Raji (cell line): ENCODE results near the gene GTPBP2.

Experiments used
- POLR2A ChIP-seq: IDR thresholded peaks from 2 replicates; pipeline ENCODE4 v1.6.1; 2011; ENCODE audit warnings: low read depth, low read length, control low read depth; ENCODE audit not compliant: insufficient read depth

Gene GTPBP2

DNA sequence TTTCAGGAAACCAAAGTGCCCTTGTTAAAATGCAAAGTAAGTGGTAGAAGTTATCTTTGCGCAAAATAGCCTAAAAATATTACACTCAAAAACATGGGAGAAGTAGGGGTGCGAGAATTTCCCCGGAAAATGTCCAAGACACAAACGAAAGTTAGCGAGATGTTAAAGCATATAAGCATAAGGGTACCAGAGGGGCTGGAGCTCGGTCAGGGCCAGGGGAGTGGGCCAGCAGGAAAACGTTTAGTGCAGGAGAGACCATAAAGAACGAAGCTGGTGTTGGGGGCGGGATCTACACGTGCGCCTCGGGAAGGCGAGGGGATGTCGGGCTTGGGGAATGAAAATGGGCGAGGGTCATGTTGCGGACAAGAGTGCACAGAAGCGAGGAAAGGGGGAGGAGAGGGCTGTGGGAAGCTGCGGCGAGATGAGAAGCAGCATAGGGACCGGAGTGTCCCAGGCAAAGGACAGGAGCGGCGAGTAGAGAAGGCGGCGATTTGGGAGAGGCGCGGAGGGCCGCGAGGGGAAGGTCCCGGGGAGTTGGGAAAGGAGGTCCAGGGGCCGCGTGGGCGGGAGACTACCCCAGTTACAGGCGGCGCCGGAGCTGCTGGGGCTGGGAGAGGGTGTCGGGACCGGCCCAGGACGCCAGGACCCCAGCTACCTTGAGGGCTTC, 53.8 kb downstream of the GTPBP2 start:
- no peak for TF ChIP-seq POLR2A

DNA sequence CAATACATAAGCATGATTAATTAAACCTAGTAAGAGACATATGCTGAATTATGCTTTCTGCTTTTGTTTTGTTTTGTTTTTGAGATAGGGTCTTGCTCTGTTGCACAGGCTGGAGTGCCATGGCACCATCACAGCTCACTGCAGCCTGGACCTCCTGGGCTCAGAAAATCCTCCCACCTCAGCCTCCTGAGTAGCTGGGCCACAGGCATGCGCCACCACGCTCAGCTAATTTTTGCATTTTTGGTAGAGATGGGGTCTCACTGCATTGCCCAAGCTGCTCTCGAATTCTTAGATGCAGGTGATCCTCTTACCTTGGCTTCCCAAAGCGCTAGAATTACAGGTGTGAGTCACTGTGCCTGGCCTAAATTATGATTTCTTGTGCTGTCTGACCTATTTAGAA, 57.0 kb downstream of the GTPBP2 start:
- no peak for TF ChIP-seq POLR2A

DNA sequence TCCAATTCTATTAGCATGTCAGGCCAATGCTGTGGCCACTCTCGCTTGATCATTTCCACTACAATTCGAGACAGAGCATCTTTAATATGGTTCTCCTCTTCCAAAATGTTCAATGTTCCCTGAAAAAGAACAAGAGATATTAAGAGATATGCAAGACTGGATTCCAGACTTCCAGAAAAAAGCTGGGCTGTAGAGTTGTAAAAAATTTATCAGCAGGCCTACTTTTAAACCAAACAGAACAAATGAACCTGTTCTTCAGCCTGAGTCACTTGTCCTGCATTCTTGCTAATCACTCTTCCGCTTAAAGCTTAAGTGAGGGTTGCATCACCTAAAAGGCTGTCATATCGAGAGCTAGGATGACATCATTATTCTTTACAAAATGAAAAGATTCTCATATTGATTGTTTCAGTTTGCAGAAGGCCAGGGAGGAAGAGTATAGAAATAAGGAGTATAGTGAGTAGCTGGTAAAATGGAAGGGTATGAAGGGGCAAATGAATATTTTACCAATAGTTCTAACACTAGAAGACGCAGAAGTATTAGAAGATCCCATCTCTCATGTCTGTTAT, 58.1 kb downstream of the GTPBP2 start:
- TF ChIP-seq POLR2A = no peak
